Left cardiac atrium (tissue), 4 donors: ENCODE results near the gene ST3GAL3. TPM values are rescaled to one million over a fixed set of nuclear protein-coding genes. Genes with fewer than 3 reads are reported as not detected.
"Not testable (repeated sequence)": the region's sequence is repeated elsewhere in the genome, so short reads cannot be mapped to it uniquely, and the experiment has no call there.

Experiments used
- ATAC-seq, 2 donors: fragments of 200-7000 bp; cut with Tn5 transposase; one replicate each; pipeline ENCODE4 v1.9.1; 2020; ENCODE audit warnings: mild to moderate bottlenecking in 2 of 2, moderate library complexity in 2 of 2
- DNase-seq: peaks from one replicate; pipeline ENCODE4 v3.0.0-alpha.2; 2020
- intact Hi-C, 2 donors: fragments of 100-400 bp; cut with DNase I; formaldehyde crosslinking; loops; one replicate each; pipeline versions ENCODE4 v1.14.1 to v1.15.1; 2022 to 2023
- total RNA-seq, 2 donors: library from RNA; stranded (reverse); fragmentation: NEBNext Ultra II Directional; extraction: Animal tissue kit (Norgen Biotek cat#: 25700); gene quantifications; one replicate each; pipeline ENCODE4 v1.2.1, GENCODE V29; 2021
- donor health status: DM: no; HTN: yes; CAD: no.
- donor health status: DM: no; HTN: yes; CAD: no; lungs with severe emphysema.
- donor health status: DM: yes; HTN: yes; CAD: no.
- donor health status: Dilated cardiomyopathy.

ST3GAL3 gene
- total RNA-seq, 2 donors from 2014 or later, result 19.4 to 25.9 TPM

DNA sequence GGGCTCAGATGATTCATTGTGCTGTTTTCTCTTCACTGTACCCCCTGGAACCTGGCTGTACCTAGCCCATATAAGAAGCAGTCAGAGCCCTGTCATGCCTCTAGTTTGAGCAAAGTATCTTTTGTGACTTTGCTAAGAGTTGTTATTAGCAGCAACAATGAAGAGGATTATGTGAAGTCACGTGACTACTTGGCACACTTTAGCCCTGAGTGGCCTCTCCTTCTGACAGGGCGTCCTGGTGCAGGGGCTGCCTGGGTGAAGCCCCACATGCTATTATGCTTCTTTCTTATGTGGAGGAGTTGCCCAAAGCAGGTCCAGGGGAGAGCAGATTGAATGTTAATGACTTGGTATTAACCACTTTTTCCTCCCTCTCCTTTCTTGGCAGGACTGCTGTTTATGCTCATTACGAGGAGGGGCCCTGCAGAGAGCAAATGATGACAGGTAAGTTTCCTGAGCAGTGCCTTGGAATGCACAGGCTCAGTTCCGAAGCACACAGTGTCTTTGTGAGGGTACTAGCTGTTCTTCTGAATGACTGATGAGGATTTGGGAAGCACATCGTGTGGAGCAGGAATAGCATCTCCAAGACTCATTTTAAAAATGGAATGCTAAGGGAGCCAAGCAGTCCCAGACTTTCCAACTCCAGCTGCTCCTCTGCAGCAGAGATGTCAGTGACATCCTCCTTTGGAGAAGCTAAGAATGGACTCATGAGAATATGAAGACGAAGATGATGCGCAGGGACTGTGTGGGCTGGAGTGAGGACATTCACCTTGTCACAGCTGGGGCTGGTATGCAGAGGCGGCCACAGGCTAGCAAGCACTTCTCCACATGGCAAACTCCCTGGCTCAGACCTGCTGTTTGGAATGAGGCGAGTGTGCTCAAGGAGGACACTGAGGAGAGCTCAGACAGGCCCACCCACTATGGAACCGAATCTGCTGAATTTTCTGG is 15.2 kb upstream of the ST3GAL3 start:
- no peak for ATAC-seq
- intact Hi-C loops, result no loop called here
- DNase-seq, result no peak

- DNase-seq, result no peak
- ATAC-seq, result no peak
- intact Hi-C loops, result no loop called here
Observed at GRCh38 chr1:43693371-43693770, 14.0 kb upstream of the ST3GAL3 start.

DNA sequence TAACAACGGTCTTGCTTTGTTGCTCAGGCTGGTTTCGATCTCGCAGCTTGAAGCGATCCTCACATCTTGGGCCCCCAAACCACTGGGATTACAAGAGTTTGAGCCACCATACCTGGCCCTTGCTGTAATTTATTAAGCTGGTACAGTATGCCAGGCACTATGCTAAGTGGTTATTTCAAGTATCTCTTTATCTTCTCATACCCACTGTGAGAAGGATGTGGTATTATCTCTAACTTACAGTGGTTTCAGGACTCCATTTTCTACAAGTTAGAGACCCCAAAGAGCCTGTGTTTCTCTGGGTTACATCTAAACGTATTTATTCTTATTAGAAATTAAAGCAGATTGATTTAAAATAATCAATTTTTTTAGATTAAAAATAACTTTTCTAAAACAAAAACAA is 8.1 kb upstream of the ST3GAL3 start:
- intact Hi-C loops, result no loop called here
- DNase-seq (no peak), ATAC-seq (no peak)

DNA sequence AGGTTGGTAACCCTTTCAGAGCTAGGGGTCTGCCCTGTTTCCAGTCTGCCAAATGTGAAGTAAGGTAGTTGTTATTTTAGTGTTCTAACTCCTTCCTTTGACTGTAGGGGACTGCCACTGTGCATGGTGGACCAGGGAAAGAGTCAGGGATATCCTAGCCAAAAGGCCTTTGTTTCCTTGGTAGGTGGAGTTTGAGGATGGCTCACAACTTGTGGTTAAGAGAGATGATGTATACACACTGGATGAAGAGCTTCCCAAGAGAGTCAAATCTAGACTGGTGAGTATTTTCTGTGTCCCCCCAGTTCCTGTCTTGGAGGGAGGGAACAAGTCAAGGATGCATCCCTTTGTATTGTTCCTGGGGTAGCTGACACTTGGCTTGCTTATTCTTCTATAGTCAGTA is 3.5 kb upstream of the ST3GAL3 start:
- intact Hi-C loops, result no loop called here
- DNase-seq (no peak), ATAC-seq (no peak)

- intact Hi-C loops, result loop anchor here in 1 of 2 donors (5.0 kb wide), 1 partner anchor 53 kb away; the partner anchor contains the start of gene KDM4A
- ATAC-seq, result no peak
- no peak for DNase-seq
Observed at GRCh38 chr1:43704838-43705237, 2.5 kb upstream of the ST3GAL3 start.

GRCh38 chr1:43705334-43705733 is 2.0 kb upstream of the ST3GAL3 start:
- intact Hi-C loops, result loop anchor here in 1 of 2 donors (5.0 kb wide), 1 partner anchor 53 kb away; the partner anchor contains the start of gene KDM4A
- ATAC-seq, result no peak
- no peak for DNase-seq

DNA sequence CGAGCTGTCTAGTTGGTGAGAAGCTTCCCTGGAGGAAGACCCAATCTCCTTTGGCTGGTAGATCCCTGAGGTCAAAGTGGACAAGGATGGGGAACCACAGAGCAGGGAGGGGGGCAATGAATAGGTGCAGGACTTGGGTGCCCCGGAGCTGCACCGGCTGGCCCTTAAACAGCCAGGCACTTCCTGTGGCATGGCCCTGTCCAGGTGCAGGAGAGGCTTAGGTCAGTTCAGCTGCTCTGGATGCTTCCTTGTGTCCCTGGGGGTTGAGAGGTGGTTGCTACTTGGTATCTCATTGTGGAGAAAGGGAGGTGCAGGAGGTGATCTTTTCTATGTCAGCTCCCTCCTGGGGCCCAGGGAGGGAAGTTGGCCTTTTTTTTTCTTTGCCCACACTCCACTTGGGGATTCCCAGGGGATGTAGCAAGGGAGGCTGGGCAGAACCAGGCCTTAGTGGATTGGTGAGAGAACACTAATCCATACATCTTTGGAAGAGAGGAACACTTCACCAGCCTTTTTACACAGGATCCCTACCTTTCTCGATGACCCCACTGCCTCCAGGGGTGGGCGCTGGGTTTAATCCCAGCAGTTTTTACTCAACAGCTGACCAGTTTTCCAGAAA is 1.2 kb upstream of the ST3GAL3 start:
- no peak for ATAC-seq
- intact Hi-C loops, result loop anchor here in 1 of 2 donors (5.0 kb wide), 1 partner anchor 54 kb away; the partner anchor contains the start of gene KDM4A
- DNase-seq, result no peak

- intact Hi-C loops, result loop anchor here in 1 of 2 donors (5.0 kb wide), 1 partner anchor 54 kb away; the partner anchor contains the start of gene KDM4A
- ATAC-seq (peak in 1 of 2 donors; percentile 1), DNase-seq (no peak)
Observed at GRCh38 chr1:43706598-43707189, 642 bp upstream of the ST3GAL3 start.

DNA sequence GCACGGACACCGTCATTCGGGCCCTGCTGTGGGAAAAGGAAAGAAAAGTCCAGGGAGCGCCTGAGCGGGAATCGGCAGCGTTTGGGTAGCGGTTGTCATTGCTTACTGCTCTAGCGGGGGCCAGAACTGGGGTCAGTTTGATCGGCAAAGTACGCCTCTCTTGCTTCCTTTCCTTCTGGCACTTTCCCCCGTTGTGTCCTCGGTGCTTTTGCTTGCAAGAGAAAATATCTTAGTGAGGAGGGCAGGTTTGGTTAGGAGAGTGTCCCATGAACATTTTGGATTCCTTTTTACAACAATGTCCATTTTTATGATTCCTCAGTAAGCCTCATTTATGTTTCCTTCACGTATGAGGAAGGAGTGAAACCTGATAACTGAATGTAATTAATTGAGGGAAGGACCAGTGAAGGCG is 670 bp downstream of the ST3GAL3 start:
- ATAC-seq (no peak), DNase-seq (no peak)
- intact Hi-C loops, result loop anchor here in 1 of 2 donors (5.0 kb wide), 1 partner anchor 56 kb away; the partner anchor contains the start of gene KDM4A

GRCh38 chr1:43711049-43711448 is 3.7 kb downstream of the ST3GAL3 start:
- intact Hi-C loops, result no loop called here
- ATAC-seq (no peak), DNase-seq (no peak)

GRCh38 chr1:43711524-43712386 is 4.4 kb downstream of the ST3GAL3 start:
- DNase-seq, result no peak
- ATAC-seq, result no peak
- intact Hi-C loops, result no loop called here

GRCh38 chr1:43716559-43717281 is 9.4 kb downstream of the ST3GAL3 start:
- ATAC-seq (no peak), DNase-seq (no peak)
- intact Hi-C loops, result no loop called here

DNA sequence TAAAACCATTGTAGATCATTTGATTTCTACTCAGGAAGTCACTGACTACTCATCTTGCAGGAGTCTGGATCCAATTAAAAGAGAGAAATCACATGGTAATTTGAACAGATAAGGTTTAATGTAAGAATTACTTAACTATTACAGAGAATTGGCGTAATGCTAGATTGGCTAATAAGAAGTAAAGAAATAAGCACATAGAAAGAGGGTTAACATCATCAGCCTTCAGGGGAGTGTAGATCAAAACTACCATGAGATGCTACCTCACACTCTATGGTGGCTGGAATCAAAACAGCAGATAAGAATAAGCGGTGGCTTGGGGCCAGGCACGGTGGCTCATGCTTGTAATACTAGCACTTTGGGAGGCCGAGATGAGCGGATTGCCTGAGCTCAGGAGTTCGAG is 11.7 kb downstream of the ST3GAL3 start:
- intact Hi-C loops, result no loop called here
- no peak for ATAC-seq
- DNase-seq, result no peak

- intact Hi-C loops, DNase-seq: not testable (repeated sequence)
- peak in 1 of 2 donors; percentile 59 for ATAC-seq
Observed at GRCh38 chr1:43719670-43720419, 12.5 kb downstream of the ST3GAL3 start.

GRCh38 chr1:43722810-43723209 is 15.5 kb downstream of the ST3GAL3 start:
- intact Hi-C loops, result no loop called here

GRCh38 chr1:43729816-43730463 is 22.6 kb downstream of the ST3GAL3 start:
- intact Hi-C loops, result no loop called here
- DNase-seq, result no peak
- ATAC-seq, result peak in 1 of 2 donors; percentile 23

More at GRCh38 chr1:43722810-43723209, 15.5 kb downstream of the ST3GAL3 start:
- no peak for ATAC-seq
- no peak for DNase-seq
